GM12892 (cell line): ENCODE data around the gene HTT.

Experiments used
- POLR2A ChIP-seq: IDR thresholded peaks from 2 replicates; pipeline ENCODE4 v1.6.1; 2011; ENCODE audit warnings: low read depth, low read length, control low read depth
- POLR2AphosphoS5 ChIP-seq: IDR thresholded peaks from 2 replicates; pipeline ENCODE4 v1.6.1; 2011; ENCODE audit warnings: low read depth, low read length, control low read depth
- TAF1 ChIP-seq: IDR thresholded peaks from 2 replicates; pipeline ENCODE4 v1.6.1; 2011; ENCODE audit warnings: low read depth, mild to moderate bottlenecking, control low read depth, low read length, borderline replicate concordance

GRCh38 chr4:3111461-3111860, 37.0 kb downstream of the HTT start:
- no peak for TF ChIP-seq POLR2A
- no peak for TF ChIP-seq POLR2AphosphoS5
- TF ChIP-seq TAF1 = no peak
